PFSK-1 (cell line): ENCODE data around the gene PPCDC.

ENCODE experiments used
- FOXP2 ChIP-seq: optimal IDR thresholded peaks from 2 replicates; pipeline ENCODE3; 2011; ENCODE audit warnings: borderline replicate concordance, control low read depth, inconsistent platforms; ENCODE audit not compliant: insufficient read depth; ENCODE audit errors: extremely low read length, extremely low read depth
- POLR2AphosphoS5 ChIP-seq: IDR thresholded peaks from 2 replicates; pipeline ENCODE4 v1.6.1; 2012; ENCODE audit warnings: low read depth, mild to moderate bottlenecking, control low read depth, low read length, moderate library complexity
- TAF1 ChIP-seq: IDR thresholded peaks from 2 replicates; pipeline ENCODE4 v1.6.1; 2012; ENCODE audit warnings: low read length, control low read depth, borderline replicate concordance; ENCODE audit not compliant: insufficient read depth
- TF ChIP-seq, protein P1 (sequence below), 2 experiments: IDR thresholded peaks; 2 replicates each; pipeline versions ENCODE4 v1.6.1 to v1.8.0; 2011 to 2012; ENCODE audit warnings: low read depth in 2 of 2, low read length in 2 of 2, control low read depth in 1 of 2, inconsistent platforms in 1 of 2, mild to moderate bottlenecking in 1 of 2, moderate library complexity in 1 of 2; ENCODE audit not compliant: insufficient read depth in 1 of 2

DNA sequence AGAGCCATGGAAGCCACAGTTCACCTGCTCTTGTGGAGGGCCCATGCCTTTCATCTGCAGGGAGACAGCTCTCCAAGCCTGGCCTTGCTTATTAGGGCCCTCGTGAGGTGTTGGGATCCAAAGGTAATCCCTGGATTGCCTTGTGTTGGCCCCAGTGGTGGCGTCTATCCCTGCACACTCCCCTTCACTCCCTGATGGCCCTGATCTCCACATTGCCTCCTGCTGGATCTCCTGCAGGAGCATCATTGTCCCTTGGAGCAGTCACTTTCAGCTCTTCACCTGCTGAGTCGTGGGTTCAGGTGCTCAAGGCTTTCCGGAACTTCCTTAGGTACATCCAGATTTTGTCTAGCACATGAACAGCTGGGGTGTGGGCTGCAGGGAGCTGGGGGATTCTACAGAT lies 7.0 kb downstream of the PPCDC start:
- TF ChIP-seq POLR2AphosphoS5 = no peak
- TF ChIP-seq FOXP2 = no peak
- TF ChIP-seq, protein P1, sequence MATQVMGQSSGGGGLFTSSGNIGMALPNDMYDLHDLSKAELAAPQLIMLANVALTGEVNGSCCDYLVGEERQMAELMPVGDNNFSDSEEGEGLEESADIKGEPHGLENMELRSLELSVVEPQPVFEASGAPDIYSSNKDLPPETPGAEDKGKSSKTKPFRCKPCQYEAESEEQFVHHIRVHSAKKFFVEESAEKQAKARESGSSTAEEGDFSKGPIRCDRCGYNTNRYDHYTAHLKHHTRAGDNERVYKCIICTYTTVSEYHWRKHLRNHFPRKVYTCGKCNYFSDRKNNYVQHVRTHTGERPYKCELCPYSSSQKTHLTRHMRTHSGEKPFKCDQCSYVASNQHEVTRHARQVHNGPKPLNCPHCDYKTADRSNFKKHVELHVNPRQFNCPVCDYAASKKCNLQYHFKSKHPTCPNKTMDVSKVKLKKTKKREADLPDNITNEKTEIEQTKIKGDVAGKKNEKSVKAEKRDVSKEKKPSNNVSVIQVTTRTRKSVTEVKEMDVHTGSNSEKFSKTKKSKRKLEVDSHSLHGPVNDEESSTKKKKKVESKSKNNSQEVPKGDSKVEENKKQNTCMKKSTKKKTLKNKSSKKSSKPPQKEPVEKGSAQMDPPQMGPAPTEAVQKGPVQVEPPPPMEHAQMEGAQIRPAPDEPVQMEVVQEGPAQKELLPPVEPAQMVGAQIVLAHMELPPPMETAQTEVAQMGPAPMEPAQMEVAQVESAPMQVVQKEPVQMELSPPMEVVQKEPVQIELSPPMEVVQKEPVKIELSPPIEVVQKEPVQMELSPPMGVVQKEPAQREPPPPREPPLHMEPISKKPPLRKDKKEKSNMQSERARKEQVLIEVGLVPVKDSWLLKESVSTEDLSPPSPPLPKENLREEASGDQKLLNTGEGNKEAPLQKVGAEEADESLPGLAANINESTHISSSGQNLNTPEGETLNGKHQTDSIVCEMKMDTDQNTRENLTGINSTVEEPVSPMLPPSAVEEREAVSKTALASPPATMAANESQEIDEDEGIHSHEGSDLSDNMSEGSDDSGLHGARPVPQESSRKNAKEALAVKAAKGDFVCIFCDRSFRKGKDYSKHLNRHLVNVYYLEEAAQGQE (IDR thresholded peaks at IDR 0.05; ENCODE audit: insufficient read depth in 1 of 2, low read depth in 2 of 2, low read length in 2 of 2) = no peak
- TF ChIP-seq TAF1 = no peak
